Effector memory CD8-positive, alpha-beta T cell (primary cell): ENCODE measurements around the gene LCN1.

ENCODE experiments used
- ATAC-seq: fragments of 150-1000 bp; cut with Tn5 transposase; replicated peaks from 2 replicates; pipeline ENCODE4 v1.10.0; 2021; ENCODE audit warnings: mild to moderate bottlenecking, moderate library complexity
- DNase-seq, 3 experiments: peaks; one replicate each; pipeline ENCODE4 v3.0.0; 2021
- H3K27ac Mint-ChIP-seq, 2 donors: one replicate each; pipeline ENCODE4 v1.8.0; 2022; ENCODE audit warnings: mild to moderate bottlenecking in 2 of 2, mixed read lengths in 2 of 2, moderate library complexity in 2 of 2
- H3K27me3 Mint-ChIP-seq, 2 donors: one replicate each; pipeline ENCODE4 v1.8.0; 2022; ENCODE audit warnings: mixed read lengths in 2 of 2
- H3K36me3 Mint-ChIP-seq: one replicate; pipeline ENCODE4 v1.8.0; 2022; ENCODE audit warnings: mild to moderate bottlenecking, moderate library complexity, mixed read lengths; ENCODE audit not compliant: insufficient read depth
- H3K4me1 Mint-ChIP-seq, 2 donors: one replicate each; pipeline ENCODE4 v1.8.0; 2022; ENCODE audit warnings: low read depth in 2 of 2, mixed read lengths in 2 of 2
- H3K4me3 Mint-ChIP-seq, 2 donors: one replicate each; pipeline ENCODE4 v1.8.0; 2022; ENCODE audit warnings: mild to moderate bottlenecking in 2 of 2, mixed read lengths in 2 of 2, moderate library complexity in 2 of 2
- H3K9me3 Mint-ChIP-seq, 2 donors: one replicate each; pipeline ENCODE4 v1.8.0; 2022; ENCODE audit warnings: mixed read lengths in 2 of 2

Gene LCN1

DNA sequence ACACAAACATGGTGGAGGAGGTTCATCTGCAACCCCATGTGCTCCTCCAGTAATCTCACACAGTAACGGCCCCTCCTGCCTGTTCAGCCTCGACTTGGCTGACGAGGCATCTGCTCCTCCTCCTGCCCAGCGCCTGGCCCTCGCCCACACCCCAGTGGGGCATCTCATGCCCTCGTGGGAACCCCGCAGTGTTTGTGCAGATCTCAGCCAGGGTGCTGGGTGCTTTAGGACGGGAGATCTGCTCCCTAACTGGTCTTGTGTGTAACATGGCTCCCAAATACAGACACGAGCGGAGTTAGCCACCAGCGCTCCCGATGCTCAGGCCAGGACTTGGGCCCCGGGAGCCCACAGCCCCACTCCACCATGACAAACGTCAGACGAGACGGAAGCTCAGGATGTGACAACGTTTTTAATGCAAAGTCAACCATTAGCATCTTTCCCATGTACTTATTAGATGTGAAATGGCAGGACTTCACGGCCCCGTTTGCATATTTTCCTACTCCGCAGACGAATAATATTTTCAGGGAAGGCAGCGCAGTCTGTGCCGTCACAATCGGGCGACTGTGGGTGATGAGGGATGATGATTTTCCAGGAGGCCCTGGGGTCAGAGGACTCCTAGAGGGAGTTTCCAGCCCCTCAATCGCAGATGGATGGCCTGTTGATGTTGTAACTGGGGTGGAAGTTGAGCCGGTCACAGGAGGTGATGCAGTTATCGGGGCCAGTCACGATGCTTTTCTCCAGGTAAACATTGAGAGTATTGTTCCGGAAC lies 26.3 kb upstream of the LCN1 start:
- Mint-ChIP-seq H3K9me3 (no peaks in the 10 kb centered on the region), H3K4me1 (peaks cover 6 to 7% of the 10 kb centered on the region in 2 donors), H3K4me3 (no peak overlapping the region), H3K27ac (no peak overlapping the region), H3K27me3 (peaks cover 11 to 38% of the 10 kb centered on the region in 2 donors), H3K36me3 (peaks cover 8% of the 10 kb centered on the region)
- ATAC-seq (no peak), DNase-seq (no peak)

DNA sequence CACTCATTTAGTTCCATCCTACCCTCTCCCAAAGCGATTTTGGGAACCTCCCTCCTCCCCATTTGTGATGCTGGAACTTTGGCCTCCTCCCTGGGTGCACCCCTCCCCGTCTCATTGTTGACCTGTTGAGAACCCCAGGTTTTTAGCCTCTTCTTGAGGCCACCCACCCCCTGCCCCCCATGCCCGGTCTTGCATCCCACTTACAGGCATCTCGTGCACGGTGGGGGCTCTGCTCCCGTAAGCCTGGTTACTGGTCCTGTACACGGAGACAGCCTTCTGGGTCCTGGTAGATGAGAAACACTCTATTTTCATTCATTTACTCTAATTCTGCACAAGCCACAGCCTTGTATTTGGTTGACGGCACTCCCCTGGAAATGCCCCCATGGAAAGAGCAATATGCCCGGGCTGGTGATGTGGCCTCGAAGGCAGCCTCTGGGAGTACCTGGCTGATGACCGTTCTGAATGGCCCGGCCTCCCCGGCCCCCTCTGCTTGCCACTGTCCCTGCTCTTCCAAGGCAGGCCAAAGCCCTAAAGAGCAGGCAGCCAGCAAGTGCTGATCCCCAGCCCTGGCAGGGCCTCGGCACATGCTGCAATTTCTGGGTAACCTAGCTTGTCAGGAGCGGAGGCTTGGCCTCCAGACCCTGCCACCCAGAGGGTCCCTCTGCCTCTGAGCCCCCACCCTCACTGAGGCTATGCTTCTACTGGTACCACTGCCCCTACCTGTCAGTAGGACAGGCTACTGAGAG lies 22.7 kb upstream of the LCN1 start:
- no peak overlapping the region for H3K27ac Mint-ChIP-seq
- no peaks in the 10 kb centered on the region for H3K9me3 Mint-ChIP-seq
- peak overlapping the region; percentile 90 to 92 for H3K4me3 Mint-ChIP-seq
- DNase-seq (no peak), ATAC-seq (no peak)
- H3K27me3 Mint-ChIP-seq: peaks cover 11 to 22% of the 10 kb centered on the region in 2 donors
- peaks cover 18 to 19% of the 10 kb centered on the region in 2 donors for H3K4me1 Mint-ChIP-seq
- H3K36me3 Mint-ChIP-seq: peaks cover 12% of the 10 kb centered on the region

DNA sequence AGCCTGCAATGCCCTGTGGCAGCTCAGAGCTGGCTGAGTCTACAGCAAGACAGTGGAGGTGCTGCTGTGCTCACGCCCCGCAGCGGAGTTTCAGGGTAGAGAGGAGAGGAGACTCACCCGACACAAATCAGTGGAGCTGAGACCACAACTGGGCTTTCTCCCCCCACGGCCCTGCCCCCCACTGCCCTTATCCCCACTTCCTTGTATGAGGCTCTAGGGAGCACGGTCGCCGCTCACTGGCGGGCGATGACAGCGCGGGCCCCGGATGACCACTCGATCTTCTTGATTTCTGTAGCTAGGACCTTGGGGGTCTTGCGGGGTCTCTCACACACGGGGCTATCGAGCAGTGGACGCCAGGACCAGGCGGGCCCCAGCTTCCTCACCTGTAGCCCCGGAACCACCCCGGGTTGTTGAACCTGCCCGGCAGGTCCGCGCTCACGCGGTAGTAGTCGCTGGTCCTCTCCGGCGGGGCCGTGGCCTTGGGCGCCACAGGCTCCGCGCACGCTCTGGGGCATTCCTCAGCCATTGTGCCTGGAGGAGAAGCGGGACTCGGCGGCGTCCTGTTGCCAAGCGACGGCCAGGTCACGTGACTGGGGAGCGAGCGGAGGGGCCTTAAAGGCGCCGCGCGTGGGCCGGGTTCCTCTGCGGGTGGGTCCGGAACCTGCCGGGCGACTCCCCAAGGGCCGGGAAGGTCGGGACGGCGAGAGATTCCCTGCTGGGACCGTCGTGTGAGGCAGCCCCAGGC lies 21.7 kb upstream of the LCN1 start:
- H3K4me1 Mint-ChIP-seq: peaks cover 18 to 22% of the 10 kb centered on the region in 2 donors
- DNase-seq (peak; percentile 81 to 85 (median 83)), ATAC-seq (peak; percentile 63)
- peak overlapping the region; percentile 90 to 92 for H3K4me3 Mint-ChIP-seq
- peaks cover 11 to 22% of the 10 kb centered on the region in 2 donors for H3K27me3 Mint-ChIP-seq
- peak overlapping the region; percentile 93 to 96 for H3K27ac Mint-ChIP-seq
- no peaks in the 10 kb centered on the region for H3K9me3 Mint-ChIP-seq
- peaks cover 19% of the 10 kb centered on the region for H3K36me3 Mint-ChIP-seq

GRCh38 chr9:135500071-135500524 lies 21.1 kb upstream of the LCN1 start:
- H3K36me3 Mint-ChIP-seq: peaks cover 20% of the 10 kb centered on the region
- H3K4me3 Mint-ChIP-seq: peak overlapping the region; percentile 90 to 92
- no peaks in the 10 kb centered on the region for H3K9me3 Mint-ChIP-seq
- H3K27me3 Mint-ChIP-seq: peaks cover 5 to 16% of the 10 kb centered on the region in 2 donors
- peak; percentile 3 for ATAC-seq
- H3K4me1 Mint-ChIP-seq: peaks cover 20 to 28% of the 10 kb centered on the region in 2 donors
- DNase-seq: no peak
- peak overlapping the region; percentile 93 to 96 for H3K27ac Mint-ChIP-seq

GRCh38 chr9:135500525-135501260 lies 20.5 kb upstream of the LCN1 start, which contains the start of gene MRPS2:
Gene MRPS2 (plus strand): TSS chr9:135500682. CDS start chr9:135500711, 29 bp downstream.
- ATAC-seq: peak; percentile 93

GRCh38 chr9:135501261-135502167 lies 19.7 kb upstream of the LCN1 start:
- peak; percentile 52 for ATAC-seq
- Mint-ChIP-seq H3K36me3 (peaks cover 20% of the 10 kb centered on the region), H3K27ac (peak overlapping the region; percentile 93 to 96), H3K4me3 (peak overlapping the region; percentile 90 to 92), H3K4me1 (peaks cover 22 to 30% of the 10 kb centered on the region in 2 donors), H3K9me3 (no peaks in the 10 kb centered on the region), H3K27me3 (peaks cover 4 to 11% of the 10 kb centered on the region in 2 donors)
- DNase-seq: no peak

More at GRCh38 chr9:135500525-135501260, 20.5 kb upstream of the LCN1 start, which contains the start of gene MRPS2:
- peak within 1 kb of the TSS; percentile 90 to 92 for H3K4me3 Mint-ChIP-seq
- H3K9me3 Mint-ChIP-seq: no peaks in the 10 kb centered on the region
- H3K27ac Mint-ChIP-seq: peak within 1 kb of the TSS; percentile 93 to 96
- peaks cover 22 to 30% of the 10 kb centered on the region in 2 donors for H3K4me1 Mint-ChIP-seq
- peak; percentile 78 to 83 (median 81) for DNase-seq
- H3K36me3 Mint-ChIP-seq: peaks cover 20% of the 10 kb centered on the region
- H3K27me3 Mint-ChIP-seq: peaks cover 4 to 11% of the 10 kb centered on the region in 2 donors

DNA sequence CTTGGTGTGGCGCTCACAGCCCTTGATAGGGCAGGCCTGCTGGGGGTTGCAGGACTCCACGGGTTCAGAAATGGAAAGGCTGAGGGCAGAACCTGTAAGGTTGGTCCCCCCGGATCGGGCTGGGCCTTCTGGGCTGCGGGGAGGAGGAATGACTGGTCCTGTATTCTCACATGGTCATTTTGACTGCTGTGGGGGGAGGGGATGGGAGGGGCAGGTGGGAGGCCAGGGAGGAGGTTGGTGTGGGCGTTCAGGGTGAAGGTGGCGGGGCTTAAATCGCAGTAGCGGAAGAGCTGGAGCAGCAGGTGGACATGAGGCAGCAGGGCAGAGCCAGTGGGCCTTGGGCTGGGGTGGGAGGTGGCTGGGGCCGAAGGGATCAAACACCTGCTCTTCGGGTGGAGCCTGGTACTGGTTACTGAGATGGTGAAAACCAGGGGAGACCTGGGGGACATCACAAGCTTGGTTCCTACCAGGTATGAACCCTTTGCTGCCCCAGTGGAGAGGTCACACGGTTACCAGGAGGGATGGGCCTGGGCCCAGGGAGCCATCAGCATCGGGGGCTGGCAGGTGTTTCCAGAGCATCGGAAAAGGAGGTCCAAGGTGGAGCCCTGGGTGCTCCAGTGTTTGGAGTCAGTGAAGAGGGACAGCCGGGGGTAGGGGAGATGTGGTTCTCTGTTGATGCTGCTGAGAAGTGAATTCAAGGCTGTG lies 18.9 kb upstream of the LCN1 start:
- Mint-ChIP-seq H3K4me3 (peak overlapping the region; percentile 90 to 92), H3K36me3 (peaks cover 20% of the 10 kb centered on the region), H3K9me3 (no peaks in the 10 kb centered on the region), H3K27me3 (peaks cover 4 to 11% of the 10 kb centered on the region in 2 donors), H3K27ac (peak overlapping the region in 1 of 2 donors; percentile 93), H3K4me1 (peaks cover 22 to 30% of the 10 kb centered on the region in 2 donors)
- DNase-seq: no peak
- no peak for ATAC-seq

DNA sequence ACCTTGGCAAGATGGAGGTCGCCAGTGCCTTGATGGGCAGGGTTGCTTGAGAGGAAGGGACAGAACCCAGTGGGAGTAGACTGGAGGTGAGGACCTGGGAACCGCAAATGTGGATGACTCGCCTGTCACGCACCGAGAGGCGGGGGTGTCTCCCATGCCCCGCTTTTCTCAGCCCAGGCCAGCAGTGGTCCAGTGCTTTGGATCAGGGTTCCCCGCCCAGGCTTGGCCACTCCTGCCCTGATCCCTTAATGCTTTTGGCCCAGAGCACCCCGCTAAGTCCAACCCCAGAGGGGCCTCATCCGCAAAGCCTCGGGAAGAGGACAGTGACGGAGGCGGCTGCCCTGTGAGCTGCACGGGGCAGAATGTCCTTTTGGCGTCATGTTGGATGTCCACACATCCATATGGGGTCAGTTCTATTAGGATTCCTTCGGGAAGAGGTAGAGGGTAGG lies 18.3 kb upstream of the LCN1 start:
- peaks cover 0 to under 1% of the 10 kb centered on the region in 2 donors for H3K9me3 Mint-ChIP-seq
- ATAC-seq (no peak), DNase-seq (no peak)
- H3K36me3 Mint-ChIP-seq: peaks cover 20% of the 10 kb centered on the region
- H3K27ac Mint-ChIP-seq: no peak overlapping the region
- H3K4me1 Mint-ChIP-seq: peaks cover 22 to 30% of the 10 kb centered on the region in 2 donors
- H3K4me3 Mint-ChIP-seq: peak overlapping the region in 1 of 2 donors; percentile 90
- H3K27me3 Mint-ChIP-seq: peaks cover 1 to 7% of the 10 kb centered on the region in 2 donors

DNA sequence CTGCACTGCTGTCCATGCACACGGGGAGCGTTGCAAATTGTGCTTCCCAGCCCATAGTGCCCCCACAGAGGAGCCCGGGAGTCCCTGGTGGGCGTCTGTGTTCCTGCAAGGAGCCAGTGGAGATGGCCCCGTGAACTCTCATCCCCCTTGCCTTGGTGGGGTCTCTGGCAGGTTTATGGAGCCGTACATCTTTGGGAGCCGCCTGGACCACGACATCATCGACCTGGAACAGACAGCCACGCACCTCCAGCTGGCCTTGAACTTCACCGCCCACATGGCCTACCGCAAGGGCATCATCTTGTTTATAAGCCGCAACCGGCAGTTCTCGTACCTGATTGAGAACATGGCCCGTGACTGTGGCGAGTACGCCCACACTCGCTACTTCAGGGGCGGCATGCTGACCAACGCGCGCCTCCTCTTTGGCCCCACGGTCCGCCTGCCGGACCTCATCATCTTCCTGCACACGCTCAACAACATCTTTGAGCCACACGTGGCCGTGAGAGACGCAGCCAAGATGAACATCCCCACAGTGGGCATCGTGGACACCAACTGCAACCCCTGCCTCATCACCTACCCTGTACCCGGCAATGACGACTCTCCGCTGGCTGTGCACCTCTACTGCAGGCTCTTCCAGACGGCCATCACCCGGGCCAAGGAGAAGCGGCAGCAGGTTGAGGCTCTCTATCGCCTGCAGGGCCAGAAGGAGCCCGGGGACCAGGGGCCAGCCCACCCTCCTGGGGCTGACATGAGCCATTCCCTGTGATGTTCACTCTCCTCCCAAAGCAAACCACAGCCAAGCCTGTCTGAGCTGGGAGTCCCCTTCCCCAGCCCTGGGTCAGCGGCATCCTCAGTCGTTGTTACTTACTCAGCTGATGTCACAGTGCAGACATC lies 17.6 kb upstream of the LCN1 start:
- Mint-ChIP-seq H3K27me3 (no peaks in the 10 kb centered on the region), H3K27ac (no peak overlapping the region), H3K4me1 (peaks cover 22 to 30% of the 10 kb centered on the region in 2 donors), H3K4me3 (no peak overlapping the region), H3K9me3 (peaks cover 0 to 8% of the 10 kb centered on the region in 2 donors), H3K36me3 (peaks cover 20% of the 10 kb centered on the region)
- ATAC-seq (no peak), DNase-seq (no peak)

GRCh38 chr9:135504262-135505243 lies 16.7 kb upstream of the LCN1 start:
- Mint-ChIP-seq H3K4me3 (no peak overlapping the region), H3K36me3 (peaks cover 17% of the 10 kb centered on the region), H3K4me1 (peaks cover 17 to 25% of the 10 kb centered on the region in 2 donors), H3K27ac (no peak overlapping the region), H3K27me3 (no peaks in the 10 kb centered on the region), H3K9me3 (peaks cover 0 to 17% of the 10 kb centered on the region in 2 donors)
- DNase-seq (peak; percentile 33 to 49 (median 44)), ATAC-seq (no peak)
